SKM-1 (cell line): ENCODE data around the gene SUPT5H.

ENCODE experiments used
- DNase-seq: peaks from one replicate; lab custom pipeline; 2025; ENCODE audit not compliant: unreplicated experiment; lab: John Stamatoyannopoulos, UW

SUPT5H gene

DNA sequence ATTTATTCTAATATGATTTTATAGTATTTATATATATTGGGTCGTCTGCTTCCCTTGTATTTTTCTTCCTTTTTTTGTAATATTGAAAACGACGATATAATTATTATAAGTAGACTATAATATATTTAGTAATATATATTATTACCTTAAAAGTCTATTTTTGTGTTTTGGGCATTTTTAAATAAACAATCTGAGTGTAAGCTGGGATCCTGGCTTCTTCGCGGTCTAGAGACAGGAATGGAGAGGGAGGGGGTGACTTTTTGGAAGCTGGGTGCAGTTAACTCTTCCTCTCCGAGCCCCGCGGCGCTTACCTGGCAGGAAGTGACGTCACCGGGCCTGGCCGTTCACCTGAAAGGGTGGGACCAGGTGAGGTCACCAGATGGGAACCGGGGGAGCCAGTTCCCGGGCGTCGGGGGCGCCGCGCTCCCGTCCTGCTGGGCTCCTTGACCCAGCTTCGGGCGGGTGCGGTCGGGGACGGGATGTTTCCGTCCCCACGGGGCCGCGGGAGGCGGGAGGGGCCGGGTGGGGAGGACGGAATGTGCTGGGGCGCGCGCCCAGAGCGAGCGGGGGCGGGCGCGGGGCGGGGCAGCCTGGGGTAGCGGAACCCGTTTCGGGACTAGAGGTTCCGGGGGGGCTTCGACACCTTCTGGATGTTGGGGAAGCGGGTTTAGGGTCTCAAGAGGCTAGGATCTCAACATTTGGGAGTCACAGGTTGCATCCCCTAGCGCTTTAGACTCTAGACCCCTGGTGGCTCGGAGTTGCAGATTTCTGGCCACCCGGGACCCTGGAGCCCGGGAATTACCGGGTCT, 36.0 kb upstream of the SUPT5H start:
- no peak for DNase-seq

DNA sequence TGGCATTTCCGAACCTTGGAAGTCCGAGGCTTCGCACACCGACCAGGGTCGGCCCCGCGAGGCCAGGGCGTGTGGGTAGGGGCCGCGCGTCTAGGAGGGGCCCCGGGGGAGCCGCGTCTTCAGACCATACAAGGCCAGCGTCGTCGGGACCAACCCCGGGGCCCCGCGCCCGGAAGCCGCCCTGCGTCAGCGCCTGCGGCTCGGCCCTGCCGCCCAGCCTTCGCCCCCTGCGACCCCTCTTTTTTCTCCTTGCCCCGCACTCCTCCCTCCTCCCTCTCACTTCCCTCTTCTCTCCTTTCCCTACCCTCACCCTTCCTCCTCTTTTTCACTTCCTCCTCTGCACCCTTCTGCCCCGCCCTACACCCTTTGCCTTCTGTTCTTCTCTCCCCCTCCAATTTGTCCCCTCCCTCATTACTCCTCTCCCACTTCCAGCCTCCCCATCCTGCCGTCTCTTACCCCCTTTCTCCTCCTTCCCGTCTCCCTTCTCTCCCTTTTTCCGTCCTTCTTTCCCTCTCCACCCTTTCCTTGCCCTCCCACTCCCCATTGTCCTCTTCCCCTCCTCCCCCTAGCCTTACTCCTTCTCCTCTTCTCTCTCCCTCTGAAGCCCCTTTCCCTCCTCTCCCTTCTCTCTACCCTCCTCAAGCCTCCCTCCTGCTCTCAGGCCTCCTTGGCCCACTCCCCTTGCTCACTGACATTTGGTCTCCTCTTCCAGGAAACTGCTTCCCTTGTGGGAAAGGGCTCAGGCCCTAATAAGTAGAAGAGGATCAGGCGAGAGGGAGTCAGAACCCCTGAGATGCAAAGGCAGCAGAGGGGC, 35.2 kb upstream of the SUPT5H start:
- peak; percentile 71 for DNase-seq

DNA sequence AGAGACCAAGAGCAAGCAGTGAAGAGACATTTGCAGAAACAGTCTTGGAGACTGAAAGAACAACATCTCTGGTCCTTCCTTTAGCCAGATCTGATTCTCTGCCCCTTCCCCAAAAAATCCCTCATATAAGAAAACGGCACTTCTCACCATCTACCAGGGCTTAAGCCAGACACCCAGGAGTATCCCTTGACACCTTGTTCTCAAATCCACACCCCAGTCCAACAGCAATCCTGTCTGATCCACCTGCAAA, 34.6 kb upstream of the SUPT5H start:
- no peak for DNase-seq

DNA sequence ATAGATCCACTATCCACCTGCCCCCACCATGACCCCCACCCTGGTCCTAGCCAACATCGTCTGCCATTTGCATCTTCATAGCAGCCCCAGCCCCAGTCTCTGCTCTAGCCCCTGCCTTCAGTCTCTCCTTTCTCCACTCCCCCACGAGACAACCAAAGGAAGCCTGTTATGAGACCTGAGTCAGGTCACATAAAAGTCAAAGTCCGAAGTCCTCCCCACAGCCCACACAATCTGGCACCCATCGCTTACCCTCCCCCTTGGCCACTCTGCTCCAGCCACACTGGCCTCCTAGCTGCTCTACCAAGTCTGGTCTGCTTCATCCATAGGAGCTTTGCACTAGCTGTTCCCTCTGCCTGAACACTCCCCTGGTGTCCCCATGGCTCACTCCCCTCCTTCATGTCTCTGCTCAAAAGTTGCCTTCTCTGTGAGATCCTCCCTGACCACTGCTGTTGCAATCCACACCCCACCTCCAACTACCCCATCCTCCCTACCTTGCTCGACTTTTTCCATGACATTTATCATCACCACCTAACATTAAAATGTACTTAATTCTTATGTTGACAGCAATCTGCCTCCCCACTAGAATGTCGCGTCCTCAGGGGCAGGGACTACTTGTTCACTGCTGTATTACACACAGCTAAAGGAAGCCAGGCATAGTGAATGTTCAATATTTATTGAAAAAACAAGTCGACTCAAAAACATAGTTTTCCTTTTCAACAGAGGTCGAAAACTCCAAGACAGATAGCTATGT, 34.1 kb upstream of the SUPT5H start:
- DNase-seq = no peak

DNA sequence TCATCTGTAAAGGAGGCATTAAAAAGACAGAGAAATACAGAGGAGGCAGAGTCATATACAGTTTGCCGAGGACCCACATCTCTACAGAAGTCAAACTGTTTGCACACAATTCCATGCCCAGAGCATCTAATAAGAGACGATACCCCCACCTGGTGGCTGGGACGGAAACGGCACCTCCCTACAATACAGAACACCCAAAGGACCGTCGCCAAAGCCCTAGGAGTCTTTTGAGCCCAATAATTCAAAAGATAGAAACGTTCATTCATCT, 33.6 kb upstream of the SUPT5H start:
- DNase-seq = peak; percentile 81

DNA sequence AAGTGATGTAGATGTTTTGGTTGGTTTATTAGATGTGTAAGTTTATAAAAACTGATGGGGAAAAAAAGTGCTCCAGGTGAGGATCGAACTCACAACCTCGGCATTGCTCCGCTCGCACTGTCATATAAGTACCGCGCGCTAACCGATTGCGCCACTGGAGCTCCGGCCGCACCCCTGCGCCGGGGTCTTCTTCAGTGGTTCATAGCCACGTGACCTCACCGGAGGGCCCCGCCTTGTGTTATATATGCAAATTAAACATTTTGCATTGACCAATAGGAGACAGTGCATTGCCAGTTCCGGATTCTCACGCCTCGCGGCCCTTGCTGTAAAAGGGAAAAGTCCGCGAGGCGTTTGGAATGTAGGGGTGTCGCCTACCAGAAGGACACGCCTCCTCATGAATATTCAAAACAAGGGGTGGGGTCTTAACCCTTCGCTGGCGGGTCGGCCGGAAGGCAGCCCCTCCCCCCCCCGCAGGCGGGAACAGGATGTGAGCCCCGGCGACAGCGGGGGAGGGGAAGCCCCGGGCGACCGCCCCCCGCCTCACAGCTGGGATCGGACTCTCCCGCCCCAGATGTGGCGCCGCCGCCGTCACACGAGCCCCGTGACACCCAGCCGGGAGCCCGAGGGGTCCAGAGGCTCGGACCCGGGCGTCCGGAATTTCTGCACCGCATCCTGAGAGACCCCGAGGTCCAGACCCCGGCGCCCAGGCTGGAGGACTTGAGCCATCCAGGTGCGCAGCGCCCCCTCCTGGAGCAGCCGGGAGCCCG, 33.1 kb upstream of the SUPT5H start, which contains the start of gene PLEKHG2:
Gene PLEKHG2, plus strand, starts transcription at position 570 of the 767 bp plus-strand sequence. CDS start 1,418 bp downstream, outside the sequence.
- DNase-seq = peak; percentile 96

DNA sequence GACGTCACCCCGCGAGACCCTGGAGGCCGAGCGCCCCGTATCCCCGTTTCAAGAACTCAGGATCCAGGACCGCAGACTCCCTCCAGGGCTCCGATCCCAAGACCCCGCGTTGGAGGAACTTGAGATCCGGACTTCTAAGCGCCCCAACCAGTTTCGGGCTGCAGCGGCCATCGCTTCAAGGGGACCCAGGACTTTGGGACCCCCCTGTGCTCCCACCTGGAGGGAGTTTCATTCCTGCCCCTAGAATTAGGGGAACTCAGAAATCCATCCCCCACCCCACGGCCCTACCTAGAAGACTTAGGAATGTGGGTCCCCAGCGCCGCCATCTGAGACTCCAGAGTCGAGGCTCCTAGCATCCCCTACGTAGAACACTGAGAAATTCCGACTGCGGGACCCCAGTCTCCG, 32.5 kb upstream of the SUPT5H start:
- peak; percentile 23 for DNase-seq

DNA sequence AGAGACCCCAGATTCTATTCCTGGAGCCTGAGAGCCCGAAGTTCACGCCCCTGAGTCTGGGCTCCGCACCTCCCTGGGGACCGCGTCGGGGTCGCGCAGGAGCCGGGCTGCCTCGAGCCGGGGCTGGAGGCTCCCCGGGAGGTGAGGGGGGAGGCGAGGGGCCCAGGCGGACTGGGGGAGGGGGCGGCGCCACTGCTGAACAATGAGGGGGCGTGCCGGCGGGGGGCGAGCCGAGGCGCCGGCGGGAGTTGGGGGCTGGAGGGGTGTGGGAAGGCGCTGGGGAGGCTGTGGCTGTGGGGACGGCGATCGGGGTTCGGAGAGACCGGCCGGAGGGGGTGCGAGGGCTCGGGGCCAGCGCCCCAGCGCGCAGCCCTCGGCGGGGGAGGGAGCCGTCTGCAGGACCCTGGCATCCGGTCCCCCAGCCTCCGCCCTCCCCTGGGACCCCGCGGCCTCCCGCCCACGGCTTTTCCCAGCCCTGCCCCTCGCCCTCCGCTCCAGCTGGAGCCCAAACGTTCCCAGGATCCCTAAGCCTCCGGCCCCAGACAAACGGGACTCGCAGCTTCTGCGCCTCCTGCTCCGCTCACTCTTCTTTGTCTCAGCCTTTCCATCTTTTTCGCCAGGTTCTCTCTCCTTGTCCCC, 32.0 kb upstream of the SUPT5H start:
- no peak for DNase-seq

DNA sequence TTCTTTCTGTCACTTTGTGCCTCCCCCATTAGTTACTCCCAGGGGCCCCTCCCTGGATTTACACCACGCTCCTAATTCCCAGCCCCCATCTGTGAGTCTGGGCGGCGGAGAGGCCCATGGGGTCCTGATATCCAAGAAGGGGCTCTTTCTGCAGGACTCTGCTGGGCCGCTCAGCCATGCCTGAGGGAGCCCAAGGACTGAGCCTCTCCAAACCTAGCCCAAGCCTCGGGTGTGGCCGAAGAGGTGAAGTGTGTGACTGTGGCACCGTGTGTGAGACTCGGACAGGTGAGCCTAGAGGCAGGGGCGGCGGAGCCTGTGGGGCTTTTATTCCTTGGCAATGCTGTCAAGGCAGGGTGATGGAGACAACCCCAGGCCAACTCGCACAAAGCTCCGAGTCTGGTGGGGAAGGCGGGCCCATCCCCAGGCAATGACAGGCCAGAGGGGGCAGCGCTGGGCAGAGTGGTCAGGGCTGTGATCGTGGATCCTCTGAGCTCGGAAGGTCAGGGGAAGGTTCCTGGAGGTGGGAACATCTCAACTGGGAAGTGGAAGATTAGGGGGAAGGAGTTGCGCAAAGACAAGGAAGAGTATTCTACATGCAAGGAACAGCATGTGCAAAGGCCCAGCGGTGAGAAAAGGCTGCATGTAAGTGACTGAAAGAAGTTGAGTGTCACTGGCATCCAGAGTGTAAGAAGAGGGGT, 31.3 kb upstream of the SUPT5H start:
- DNase-seq = no peak

DNA sequence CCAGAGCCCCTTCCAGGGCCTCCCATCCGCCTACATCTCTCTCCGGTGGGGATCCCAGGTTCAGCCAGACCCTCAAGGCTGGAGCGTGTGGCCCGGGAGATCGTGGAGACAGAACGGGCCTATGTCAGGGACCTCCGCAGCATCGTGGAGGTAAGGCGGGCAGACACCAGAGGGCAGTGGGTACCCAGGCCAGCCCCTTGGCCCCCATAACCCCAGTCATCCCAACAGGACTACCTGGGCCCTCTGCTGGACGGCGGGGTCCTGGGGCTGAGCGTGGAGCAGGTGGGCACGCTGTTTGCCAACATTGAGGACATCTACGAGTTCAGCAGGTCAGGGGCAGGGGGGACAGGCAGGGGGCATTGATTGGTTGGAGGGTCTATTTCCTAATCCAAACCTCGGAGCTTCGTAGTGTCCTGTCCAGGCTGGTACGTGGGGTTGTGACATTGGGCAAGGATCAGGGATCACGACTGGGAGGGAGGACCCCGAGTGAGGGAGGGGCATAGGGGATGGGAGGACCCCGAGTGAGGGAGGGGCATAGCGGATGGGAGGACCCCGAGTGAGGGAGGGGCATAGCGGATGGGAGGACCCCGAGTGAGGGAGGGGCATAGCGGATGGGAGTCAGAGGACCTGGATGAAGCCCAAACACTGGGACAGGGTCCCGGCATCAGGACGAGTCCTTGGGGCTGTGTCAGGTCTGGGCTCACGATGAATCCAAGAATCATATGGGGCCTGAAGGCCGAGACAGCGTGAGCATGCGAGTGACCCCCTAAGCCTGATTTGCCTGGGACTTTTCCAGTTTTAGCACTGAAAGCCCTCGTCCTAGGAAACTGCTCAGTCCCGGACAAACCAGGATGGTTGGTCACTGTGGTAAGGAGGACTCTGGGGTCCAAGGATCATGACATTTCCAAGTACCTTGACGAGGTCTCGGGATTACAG, 30.0 kb upstream of the SUPT5H start:
- no peak for DNase-seq

DNA sequence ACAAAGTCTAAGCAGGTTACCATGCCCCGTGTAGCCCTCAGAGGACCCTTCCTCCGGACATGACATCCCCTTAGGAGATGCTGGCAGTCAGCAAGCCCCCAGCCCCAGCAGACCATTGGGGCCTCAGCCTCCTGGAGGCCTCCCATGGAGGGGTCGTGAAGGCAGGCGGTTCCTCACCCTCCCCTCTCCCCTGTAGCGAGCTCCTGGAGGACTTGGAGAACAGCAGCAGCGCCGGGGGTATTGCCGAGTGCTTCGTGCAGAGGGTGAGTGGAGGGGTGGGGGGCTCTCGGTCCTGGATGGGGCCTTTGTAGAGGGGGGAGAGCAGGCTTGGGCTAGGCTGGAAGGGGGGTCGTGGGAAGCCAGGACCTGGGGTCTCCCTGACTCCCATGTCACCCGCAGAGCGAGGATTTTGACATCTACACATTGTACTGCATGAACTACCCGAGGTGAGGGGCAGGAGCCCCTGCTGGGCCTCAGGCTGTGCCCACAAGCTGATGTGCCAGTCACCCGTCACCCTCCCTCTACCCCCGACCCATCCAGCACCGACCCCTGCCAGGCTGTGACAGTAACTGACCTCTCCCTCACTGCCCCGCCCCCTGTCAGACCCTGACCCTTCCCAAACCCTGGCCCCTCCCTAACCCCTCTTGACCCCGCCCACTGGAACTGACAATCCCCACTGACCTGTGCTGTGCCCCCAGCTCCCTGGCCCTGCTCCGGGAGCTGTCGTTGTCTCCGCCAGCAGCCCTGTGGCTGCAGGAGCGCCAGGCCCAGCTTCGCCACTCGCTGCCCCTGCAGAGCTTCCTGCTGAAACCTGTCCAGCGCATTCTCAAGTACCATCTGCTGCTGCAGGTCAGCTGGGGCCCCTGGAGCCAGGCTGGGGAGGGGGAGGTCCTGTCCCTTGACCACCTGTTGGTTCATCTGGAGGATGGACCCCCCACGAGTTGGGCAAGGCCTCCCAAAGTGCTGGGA, 28.9 kb upstream of the SUPT5H start:
- no peak for DNase-seq

DNA sequence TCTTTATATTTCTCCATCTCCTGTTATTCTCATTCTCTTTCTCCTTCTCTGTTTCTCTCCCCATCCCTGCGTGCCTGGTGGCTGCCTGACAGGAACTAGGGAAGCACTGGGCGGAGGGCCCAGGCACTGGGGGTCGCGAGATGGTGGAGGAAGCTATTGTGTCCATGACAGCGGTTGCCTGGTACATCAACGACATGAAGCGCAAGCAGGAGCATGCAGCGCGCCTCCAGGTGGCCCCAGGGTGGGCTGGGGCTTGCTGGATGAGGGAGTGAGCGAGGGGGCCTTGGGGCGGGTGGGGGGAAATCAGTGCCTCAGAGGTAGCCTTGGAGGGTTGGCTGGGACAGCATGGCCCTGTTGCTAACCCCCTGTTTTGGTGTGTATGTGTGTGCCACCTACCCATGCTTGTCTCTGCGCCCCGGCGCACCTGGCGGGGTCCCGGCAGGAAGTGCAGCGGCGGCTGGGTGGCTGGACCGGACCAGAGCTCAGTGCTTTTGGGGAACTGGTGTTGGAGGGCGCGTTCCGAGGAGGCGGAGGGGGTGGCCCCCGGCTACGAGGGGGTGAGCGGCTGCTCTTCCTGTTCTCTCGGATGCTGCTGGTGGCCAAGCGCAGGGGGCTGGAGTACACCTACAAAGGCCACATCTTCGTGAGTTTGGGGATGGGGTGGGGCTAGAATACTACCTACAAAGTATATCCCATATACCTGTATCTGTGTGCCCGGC, 27.8 kb upstream of the SUPT5H start:
- no peak for DNase-seq

DNA sequence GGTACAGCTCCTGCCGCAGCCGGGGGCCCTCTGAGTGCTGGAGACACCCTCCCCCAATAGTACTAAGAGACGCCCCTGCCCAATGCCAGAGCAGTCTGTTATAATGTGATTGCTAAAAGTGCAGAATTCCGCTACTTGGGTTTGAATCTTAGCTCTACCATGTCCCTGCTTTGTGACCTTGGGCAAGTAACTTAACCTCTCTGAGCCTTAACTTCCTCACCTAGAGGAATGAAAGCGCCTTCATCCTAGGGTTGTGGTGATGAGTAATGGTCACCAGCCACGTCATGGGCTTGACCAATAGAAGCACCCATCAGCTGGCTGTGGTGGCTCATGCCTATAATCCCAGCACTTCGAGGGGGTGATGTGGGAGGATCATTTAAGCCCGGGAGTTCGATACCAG, 26.4 kb upstream of the SUPT5H start:
- no peak for DNase-seq

DNA sequence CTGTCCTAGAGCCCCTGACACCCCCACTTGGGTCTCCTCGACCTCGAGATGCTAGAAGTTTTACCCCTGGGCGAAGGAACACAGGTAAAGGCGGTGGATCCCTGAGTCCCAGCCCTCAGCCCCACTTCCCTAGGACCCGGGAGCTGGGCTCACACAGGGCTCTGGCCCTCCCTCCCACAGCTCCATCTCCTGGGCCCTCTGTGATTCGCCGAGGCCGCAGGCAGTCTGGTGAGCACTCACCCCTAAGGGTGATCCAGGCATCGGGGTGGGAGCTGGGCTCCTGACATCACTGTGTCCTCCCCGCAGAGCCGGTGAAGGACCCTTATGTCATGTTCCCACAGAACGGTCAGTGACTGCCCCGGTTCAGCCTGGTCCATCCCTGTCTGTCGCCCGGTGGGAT, 24.6 kb upstream of the SUPT5H start:
- DNase-seq = no peak

DNA sequence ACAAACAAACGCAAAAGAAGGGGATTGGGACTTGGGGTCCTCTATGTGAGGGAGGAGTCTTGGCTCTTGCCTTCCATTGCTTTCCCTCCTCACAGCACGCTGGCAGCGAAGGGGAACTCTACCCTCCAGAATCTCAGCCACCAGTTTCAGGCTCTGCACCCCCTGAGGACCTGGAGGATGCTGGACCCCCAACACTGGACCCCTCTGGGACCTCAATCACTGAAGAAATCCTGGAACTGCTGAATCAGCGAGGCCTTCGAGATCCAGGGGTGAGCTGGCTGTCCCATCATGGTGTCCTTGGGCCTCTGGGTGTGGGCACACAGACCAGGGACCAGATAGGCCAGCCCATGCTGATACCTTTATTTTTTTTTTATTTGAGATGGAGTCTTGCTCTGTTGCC, 23.4 kb upstream of the SUPT5H start:
- DNase-seq = no peak

DNA sequence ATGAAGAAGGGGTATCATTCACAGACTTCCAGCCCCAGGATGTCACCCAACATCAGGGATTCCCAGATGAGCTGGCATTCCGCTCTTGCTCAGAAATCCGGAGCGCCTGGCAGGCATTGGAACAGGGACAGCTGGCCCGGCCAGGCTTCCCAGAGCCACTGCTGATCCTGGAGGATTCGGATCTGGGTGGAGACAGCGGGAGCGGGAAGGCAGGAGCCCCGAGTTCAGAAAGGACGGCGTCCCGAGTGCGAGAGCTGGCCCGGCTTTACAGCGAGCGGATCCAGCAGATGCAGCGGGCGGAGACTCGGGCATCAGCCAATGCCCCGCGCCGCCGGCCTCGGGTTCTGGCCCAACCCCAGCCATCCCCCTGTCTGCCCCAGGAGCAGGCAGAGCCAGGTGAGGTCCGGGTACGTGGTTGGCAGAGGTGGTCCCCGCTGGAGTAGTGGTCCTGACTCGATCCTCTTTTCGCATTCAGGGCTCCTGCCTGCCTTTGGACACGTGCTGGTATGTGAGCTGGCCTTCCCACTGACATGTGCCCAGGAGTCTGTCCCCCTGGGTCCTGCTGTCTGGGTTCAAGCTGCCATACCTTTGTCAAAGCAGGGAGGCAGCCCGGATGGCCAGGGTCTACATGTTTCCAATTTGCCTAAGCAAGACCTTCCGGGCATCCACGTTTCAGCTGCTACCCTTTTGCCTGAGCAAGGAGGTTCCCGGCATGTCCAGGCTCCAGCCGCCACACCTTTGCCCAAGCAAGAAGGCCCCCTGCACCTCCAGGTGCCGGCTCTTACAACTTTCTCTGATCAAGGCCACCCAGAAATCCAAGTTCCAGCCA, 21.9 kb upstream of the SUPT5H start:
- DNase-seq = no peak

DNA sequence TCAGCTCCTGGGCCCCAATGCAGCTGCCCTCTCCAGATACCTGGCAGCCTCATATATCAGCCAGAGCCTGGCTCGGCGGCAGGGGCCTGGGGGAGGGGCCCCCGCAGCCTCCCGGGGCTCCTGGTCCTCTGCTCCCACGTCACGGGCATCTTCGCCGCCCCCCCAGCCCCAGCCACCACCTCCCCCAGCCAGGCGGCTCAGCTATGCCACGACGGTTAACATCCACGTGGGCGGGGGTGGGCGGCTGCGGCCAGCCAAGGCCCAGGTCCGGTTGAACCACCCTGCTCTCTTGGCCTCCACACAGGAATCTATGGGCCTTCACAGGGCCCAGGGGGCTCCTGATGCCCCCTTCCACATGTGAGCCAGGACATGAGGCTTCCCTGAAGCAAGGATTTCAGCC, 20.4 kb upstream of the SUPT5H start:
- DNase-seq = no peak
